NT2/D1 (cell line): Measurements from ENCODE around the gene ING4.

Source experiments
- SUZ12 ChIP-seq: IDR thresholded peaks from 2 replicates; pipeline ENCODE4 v1.6.1; 2011; ENCODE audit not compliant: insufficient read length, insufficient read depth; ENCODE audit errors: extremely low read depth
- YY1 ChIP-seq: IDR thresholded peaks from 2 replicates; pipeline ENCODE4 v1.6.1; 2011; ENCODE audit not compliant: insufficient read length, insufficient read depth

DNA sequence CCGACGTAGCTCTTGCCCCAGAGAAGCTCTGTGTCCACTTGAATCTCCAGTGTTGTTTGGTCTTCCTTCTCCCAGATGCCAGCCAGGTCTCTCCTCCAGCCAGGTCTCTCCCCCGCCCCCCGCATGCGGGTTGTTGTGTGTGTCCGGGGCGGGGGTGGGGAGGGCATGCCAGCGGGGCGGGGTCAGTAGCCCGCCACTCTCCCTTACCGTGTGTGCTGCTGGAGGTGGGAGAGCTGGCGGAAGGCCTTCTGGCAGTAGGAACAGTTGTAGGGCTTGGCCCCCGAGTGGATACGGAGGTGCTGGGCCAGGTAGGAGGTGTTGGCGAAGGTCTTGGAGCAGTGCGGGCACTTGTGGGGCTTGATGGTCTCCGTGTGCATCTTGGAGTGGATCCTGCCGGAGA lies 9.2 kb upstream of the ING4 start:
- TF ChIP-seq SUZ12 (no peak), YY1 (no peak)
